MCF 10A (cell line): ENCODE measurements around the gene LRP11. TPM values are rescaled to one million over a fixed set of nuclear protein-coding genes. Genes with fewer than 3 reads are reported as not detected.

Source experiments
- BruUV-seq: library from RNA; stranded (reverse); fragments of 400-500 nt; replicated peaks from 2 replicates; lab custom pipeline; 2021; lab: Mats Ljungman, UMichigan
- CTCF ChIA-PET: fragments of 300-600 bp; sonication (Branson Sonifier 250); formaldehyde crosslinking; extraction: SDS; loops from one replicate; lab custom pipeline; 2021; ENCODE audit warnings: antibody characterized with exemption, inconsistent platforms; lab: Yijun Ruan, JAX
- POLR2A ChIA-PET: fragments of 300-600, 350-650 bp; sonication (Branson Sonifier 250); formaldehyde crosslinking; extraction: SDS; loops from one replicate; lab custom pipeline; 2020; ENCODE audit warnings: antibody characterized with exemption, inconsistent platforms; lab: Yijun Ruan, JAX
- DNase-seq: peaks from one replicate; pipeline ENCODE4 v3.0.0-alpha.2; 2018; ENCODE audit not compliant: unreplicated experiment
- H3K27ac Mint-ChIP-seq: one replicate; pipeline ENCODE4 v1.8.0; 2022; ENCODE audit warnings: mild to moderate bottlenecking, low read depth, mixed read lengths; ENCODE audit not compliant: unreplicated experiment
- H3K27me3 Mint-ChIP-seq: one replicate; pipeline ENCODE4 v1.8.0; 2022; ENCODE audit warnings: mixed read lengths; ENCODE audit not compliant: insufficient read depth, unreplicated experiment
- H3K36me3 Mint-ChIP-seq: one replicate; pipeline ENCODE4 v1.8.0; 2022; ENCODE audit warnings: mild to moderate bottlenecking, moderate library complexity, mixed read lengths; ENCODE audit not compliant: insufficient read depth, unreplicated experiment
- H3K4me1 Mint-ChIP-seq: one replicate; pipeline ENCODE4 v1.8.0; 2022; ENCODE audit warnings: mixed read lengths; ENCODE audit not compliant: insufficient read depth, unreplicated experiment
- H3K4me3 Mint-ChIP-seq: one replicate; pipeline ENCODE4 v1.8.0; 2022; ENCODE audit warnings: mild to moderate bottlenecking, moderate library complexity, mixed read lengths; ENCODE audit not compliant: unreplicated experiment
- H3K9me3 Mint-ChIP-seq: one replicate; pipeline ENCODE4 v1.8.0; 2022; ENCODE audit warnings: mixed read lengths; ENCODE audit not compliant: unreplicated experiment
- CTCF ChIP-seq: fragments of 200-600 bp; IDR thresholded peaks from one replicate; pipeline ENCODE4 v1.8.0; 2022; ENCODE audit warnings: antibody characterized with exemption, mild to moderate bottlenecking; ENCODE audit not compliant: unreplicated experiment
- intact Hi-C: fragments of 100-400 bp; cut with micrococcal nuclease; formaldehyde crosslinking; loops from 2 replicates; pipeline ENCODE4 v1.14.1; 2022
- total RNA-seq: library from RNA; stranded (reverse); gene quantifications from 2 replicates; pipeline ENCODE4 v1.2.3, GENCODE V29; 2022

Gene LRP11
- total RNA-seq, 1 experiment from 2014 or later = 46.1 TPM

GRCh38 chr6:149881860-149882259, 17.7 kb upstream of the LRP11 start:
- no peak overlapping the region for H3K27ac Mint-ChIP-seq
- H3K9me3 Mint-ChIP-seq = no peaks in the 10 kb centered on the region
- no peaks in the 10 kb centered on the region for H3K27me3 Mint-ChIP-seq
- DNase-seq = no peak
- CTCF ChIA-PET = interaction anchor here (1.0 kb wide), 1 partner anchor 9 kb away, joined by 4 read pairs; no protein-coding TSS in a partner anchor
- BruUV-seq = no TSS peak
- no peak for TF ChIP-seq CTCF
- peaks cover 5% of the 10 kb centered on the region for H3K4me1 Mint-ChIP-seq
- intact Hi-C loops = no loop called here
- no peak overlapping the region for H3K4me3 Mint-ChIP-seq
- no peaks in the 10 kb centered on the region for H3K36me3 Mint-ChIP-seq
- POLR2A ChIA-PET = interaction anchor here (11.7 kb wide), 1 partner anchor 13 kb away, joined by 104 read pairs; no protein-coding TSS in a partner anchor

- no peaks in the 10 kb centered on the region for H3K9me3 Mint-ChIP-seq
- peaks cover 5% of the 10 kb centered on the region for H3K4me1 Mint-ChIP-seq
- no peak for DNase-seq
- H3K27ac Mint-ChIP-seq = no peak overlapping the region
- POLR2A ChIA-PET = interaction anchor here (1.2 kb wide), 1 partner anchor 17 kb away, joined by 3 read pairs; the partner anchor contains the start of gene LRP11
- no peaks in the 10 kb centered on the region for H3K27me3 Mint-ChIP-seq
- intact Hi-C loops = no loop called here
- H3K36me3 Mint-ChIP-seq = no peaks in the 10 kb centered on the region
- no peak for TF ChIP-seq CTCF
- BruUV-seq = no TSS peak
- CTCF ChIA-PET = no interaction called here
- no peak overlapping the region for H3K4me3 Mint-ChIP-seq
Observed at GRCh38 chr6:149881066-149881766, 17.1 kb upstream of the LRP11 start.

GRCh38 chr6:149877659-149878058, 13.5 kb upstream of the LRP11 start:
- no peaks in the 10 kb centered on the region for H3K27me3 Mint-ChIP-seq
- H3K27ac Mint-ChIP-seq = no peak overlapping the region
- TF ChIP-seq CTCF = no peak
- ChIA-PET POLR2A (interaction anchor here (0.9 to 1.3 kb wide), 2 partner anchors 12 to 21 kb away, joined by 3 read pairs; no protein-coding TSS in a partner anchor), CTCF (interaction anchor here (0.8 to 0.9 kb wide), 3 partner anchors 11 to 37 kb away, joined by 3 to 4 read pairs (median 3); no protein-coding TSS in a partner anchor)
- peaks cover 7% of the 10 kb centered on the region for H3K9me3 Mint-ChIP-seq
- no peaks in the 10 kb centered on the region for H3K36me3 Mint-ChIP-seq
- H3K4me3 Mint-ChIP-seq = no peak overlapping the region
- BruUV-seq = no TSS peak
- peaks cover 5% of the 10 kb centered on the region for H3K4me1 Mint-ChIP-seq
- DNase-seq = no peak
- intact Hi-C loops = no loop called here

- no peaks in the 10 kb centered on the region for H3K4me1 Mint-ChIP-seq
- intact Hi-C loops = no loop called here
- no peaks in the 10 kb centered on the region for H3K27me3 Mint-ChIP-seq
- H3K36me3 Mint-ChIP-seq = no peaks in the 10 kb centered on the region
- peaks cover 7% of the 10 kb centered on the region for H3K9me3 Mint-ChIP-seq
- TF ChIP-seq CTCF = no peak
- no peak overlapping the region for H3K27ac Mint-ChIP-seq
- CTCF ChIA-PET = no interaction called here
- no peak for DNase-seq
- POLR2A ChIA-PET = no interaction called here
- no TSS peak for BruUV-seq
- H3K4me3 Mint-ChIP-seq = no peak overlapping the region
Observed at GRCh38 chr6:149876241-149876933, 12.2 kb upstream of the LRP11 start.
